NCI-H345 treated with DMSO at 0.1 percent for 48 hours (cell line): ENCODE data around the gene FKBP4.
"Not testable (repeated sequence)": the region's sequence is repeated elsewhere in the genome, so short reads cannot be mapped to it uniquely, and the experiment has no call there.

ENCODE experiments used
- DNase-seq: peaks from one replicate; lab custom pipeline; 2025; ENCODE audit not compliant: unreplicated experiment; lab: John Stamatoyannopoulos, UW

The FKBP4 gene, protein sequence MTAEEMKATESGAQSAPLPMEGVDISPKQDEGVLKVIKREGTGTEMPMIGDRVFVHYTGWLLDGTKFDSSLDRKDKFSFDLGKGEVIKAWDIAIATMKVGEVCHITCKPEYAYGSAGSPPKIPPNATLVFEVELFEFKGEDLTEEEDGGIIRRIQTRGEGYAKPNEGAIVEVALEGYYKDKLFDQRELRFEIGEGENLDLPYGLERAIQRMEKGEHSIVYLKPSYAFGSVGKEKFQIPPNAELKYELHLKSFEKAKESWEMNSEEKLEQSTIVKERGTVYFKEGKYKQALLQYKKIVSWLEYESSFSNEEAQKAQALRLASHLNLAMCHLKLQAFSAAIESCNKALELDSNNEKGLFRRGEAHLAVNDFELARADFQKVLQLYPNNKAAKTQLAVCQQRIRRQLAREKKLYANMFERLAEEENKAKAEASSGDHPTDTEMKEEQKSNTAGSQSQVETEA

DNA sequence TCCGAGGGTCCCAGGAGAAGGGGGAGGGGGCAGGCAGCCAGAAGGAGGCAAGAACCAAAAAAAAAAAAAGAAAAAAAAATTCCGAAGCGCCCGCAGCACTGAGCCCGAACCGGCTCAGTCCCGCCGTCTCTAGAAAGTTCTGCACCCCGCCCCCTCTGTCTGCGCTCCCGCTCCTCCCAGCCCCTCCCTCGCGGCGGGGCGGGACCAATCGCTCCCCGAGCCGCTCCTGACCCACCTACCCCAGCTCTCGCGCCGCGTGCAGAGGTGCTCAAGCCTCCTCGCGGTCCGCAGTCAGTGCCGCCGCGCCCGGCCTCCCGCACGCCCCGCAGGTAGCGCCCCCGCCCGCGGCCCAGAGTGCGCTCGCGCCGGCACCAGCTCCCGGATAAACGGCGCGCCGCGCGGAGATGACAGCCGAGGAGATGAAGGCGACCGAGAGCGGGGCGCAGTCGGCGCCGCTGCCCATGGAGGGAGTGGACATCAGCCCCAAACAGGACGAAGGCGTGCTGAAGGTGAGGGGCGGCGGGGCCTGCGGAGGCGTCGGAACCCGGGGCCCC is at the start of gene FKBP4:
Gene FKBP4, plus strand, starts transcription at position 235 of the 554 bp plus-strand sequence. Its CDS starts 170 bp downstream, at position 405.
- peak; percentile 61 for DNase-seq

DNA sequence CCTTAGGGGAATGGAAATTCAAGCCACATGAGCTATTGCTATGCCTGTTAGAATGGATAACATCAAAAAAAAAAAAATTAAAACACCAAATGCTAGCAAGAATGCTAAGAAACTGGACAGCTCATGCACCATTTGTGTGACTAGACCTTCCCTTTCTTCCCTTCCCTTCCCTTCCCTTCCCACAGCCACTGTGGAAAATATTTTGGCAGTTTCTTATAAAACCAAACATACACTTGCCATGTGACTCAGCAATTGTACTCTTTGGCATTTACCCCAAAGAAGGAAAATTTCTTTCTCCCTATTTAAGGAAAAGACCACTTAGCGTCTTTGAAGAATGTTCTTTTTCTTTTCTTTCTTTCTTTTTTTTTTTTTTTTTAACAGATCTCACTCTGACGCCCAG is 49.1 kb upstream of the FKBP4 start:
- no peak for DNase-seq

DNA sequence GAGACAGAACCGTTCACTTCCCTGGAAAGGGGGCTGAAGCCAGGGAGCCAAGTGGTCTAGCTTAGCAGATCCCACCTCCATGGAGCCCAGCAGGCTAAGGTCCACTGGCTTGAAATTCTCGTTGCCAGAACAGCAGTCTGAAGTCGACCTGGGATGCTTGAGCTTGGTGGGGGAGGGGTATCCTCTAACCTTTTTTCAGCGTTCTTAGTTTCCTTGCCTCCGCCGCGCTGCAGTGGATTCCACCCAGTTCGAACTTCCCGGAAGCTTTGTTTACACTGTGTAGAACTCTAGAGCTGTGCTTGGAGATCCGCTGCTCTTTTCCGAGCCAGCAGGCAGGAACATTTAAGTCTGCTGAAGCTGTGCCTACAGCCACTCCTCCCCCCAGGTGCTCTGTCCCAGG is 45.2 kb upstream of the FKBP4 start:
- no peak for DNase-seq

DNA sequence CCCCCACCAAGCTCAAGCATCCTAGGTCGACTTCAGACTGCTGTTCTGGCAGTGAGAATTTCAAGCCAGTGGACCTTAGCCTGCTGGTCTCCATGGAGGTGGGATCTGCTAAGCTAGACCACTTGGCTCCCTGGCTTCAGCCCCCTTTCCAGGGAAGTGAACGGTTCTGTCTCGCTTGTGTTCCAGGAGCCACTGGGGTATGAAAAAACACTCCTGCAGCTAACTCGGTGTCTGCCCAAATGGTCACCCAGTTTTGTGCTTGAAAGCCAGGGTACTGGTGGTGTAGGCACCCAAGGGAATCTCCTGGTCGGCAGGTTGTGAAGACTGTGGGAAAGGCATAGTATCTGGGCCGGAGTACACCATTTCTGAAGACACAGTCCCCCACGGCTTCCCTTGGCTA is 44.6 kb upstream of the FKBP4 start:
- no peak for DNase-seq

DNA sequence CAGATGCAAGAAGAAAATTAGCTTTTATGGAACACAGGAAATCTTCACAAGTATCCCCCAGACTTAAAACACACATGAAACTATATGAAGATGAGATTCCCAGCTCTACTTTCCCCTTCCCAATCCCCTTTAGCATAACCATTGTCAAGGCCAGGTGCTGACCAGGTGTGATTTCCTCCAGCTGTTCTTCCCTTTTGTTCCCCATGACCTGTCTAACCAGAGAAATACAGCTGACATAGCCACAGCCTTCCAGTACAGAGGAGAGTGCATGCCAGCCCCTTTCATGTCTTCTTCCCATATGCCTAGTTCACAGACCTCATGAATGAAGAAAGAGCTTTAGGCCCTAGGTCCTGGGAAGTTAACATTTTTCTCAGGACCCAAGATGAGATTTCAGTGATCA is 43.5 kb upstream of the FKBP4 start:
- no peak for DNase-seq

DNA sequence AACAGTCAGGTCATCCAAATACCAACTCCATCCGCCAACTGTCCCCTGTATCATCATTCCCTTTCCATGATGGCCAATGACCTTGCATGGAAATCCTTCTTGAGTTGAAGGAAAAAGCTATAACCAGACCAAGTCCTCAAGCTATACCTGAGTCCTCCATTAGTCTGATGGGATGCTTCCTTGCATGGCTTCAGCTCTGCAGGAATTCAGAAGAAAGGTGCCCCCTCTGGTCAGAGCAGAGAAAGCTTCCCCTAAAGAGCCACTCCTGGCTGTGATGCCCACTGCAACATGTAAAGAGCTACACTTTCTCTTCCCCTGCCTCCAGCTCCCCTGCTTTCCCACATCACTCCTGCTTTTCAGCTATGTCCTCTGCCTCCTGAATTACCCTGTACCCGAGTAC is 43.1 kb upstream of the FKBP4 start:
- no peak for DNase-seq

DNA sequence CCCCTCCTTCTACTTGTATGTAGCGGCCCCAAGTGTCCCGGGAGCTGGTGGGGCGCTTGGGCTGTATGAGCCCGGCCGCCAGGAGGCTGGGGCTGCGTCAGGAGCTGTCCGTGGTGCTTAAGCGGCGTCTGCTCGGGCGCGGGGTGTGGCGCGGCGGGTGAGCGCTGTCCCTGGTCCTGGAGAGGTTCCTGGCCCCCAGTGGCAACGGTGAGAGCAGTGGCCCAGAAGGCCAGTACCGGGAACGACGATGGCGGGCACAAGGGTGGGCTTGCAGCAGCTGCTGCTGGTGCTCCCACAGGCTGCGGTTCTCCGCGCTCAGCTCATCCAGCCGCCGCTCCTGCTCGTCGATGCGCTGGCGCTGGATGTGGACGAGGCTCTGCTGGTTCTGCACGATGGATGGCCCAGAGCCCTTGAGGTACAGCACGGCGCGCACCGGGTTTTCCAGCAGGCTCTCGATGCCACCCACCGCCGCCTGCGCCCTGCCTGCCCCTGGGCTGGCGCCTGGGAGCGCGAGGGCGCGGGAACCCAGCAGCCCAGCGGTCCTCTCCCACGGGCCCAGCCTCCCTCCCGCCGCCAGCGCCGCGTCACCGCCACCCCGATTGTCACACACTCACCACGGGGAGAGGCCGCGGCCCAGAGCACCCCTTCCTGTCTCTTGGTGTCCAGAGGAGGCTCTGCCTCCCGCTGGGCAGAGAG is 41.9 kb upstream of the FKBP4 start:
- no peak for DNase-seq

DNA sequence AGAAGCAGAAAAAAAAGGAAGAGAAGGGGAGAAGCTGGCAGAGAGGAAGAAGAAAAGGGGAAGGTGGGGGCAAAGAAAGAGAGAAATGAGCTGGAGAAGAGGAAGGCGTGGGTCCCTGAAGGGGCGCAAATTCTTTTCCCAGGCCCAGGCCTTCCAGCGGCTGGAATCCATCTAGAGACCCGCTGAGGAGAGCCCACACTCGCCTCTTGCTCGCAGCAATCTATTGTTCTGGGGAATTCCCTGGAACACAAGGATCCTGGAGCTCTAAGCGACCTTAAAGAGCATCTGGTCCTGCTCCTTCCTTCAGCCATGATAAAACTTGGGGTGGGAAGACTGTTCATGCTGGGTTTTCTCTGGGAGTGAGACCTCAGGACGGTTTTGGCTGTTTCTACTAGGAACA is 41.2 kb upstream of the FKBP4 start:
- DNase-seq: no peak

DNA sequence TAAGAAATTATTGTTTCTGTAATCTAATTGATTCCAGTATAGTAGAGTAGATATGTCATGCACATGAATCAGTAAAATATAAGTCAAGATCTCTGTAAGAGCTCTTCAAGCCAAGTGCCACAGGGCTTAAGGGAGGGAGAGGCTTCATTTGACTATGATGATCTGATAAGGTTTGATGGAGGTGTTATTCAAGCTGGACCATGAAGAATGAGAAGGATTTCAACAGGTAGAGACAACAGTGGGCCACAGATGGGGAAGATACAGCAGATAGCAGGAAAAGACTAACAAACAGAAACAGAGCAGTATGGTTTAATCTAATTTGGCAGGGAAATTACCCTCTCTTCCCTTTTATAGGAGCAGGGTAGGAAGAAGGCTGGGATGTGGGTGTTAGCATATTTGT is 40.6 kb upstream of the FKBP4 start:
- DNase-seq: no peak

DNA sequence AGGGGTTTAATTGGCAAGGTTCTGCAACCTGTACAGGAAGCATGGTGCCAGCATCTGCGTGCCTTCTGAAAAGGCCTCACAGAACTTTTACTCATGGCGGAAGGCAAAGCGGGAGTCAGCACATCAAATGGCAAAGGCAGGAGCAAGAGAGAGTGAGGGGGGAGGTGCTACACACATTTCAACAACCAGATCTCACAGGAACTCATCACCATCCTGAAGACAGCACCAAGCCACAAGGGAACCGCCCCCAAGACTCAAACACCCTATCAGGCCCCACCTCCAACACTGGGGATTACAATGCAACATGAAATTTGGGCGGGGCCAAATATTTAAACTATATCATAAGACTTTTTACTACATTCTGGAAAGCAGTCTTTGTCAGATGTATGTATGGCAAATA is 38.0 kb upstream of the FKBP4 start:
- DNase-seq: no peak

DNA sequence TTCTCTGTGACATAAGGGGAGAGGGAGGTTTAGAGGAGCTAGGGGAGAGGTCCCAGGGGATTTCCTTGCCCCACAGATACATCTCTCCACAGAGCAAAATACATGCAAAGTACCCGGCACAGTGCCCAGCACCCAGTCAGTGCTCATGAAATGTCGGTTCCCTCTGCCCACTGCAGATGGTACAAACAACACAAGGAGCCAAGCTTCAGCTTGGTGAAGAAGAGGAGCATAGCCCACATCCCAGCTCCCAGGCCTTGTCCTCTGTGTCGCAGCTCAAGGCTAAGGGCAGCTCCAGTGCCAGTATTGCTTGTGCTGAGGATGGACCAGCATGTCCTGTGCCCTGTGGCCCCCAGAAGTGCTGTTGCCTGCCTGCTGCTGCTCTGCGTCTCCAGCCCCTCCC is 35.0 kb upstream of the FKBP4 start:
- DNase-seq: no peak

DNA sequence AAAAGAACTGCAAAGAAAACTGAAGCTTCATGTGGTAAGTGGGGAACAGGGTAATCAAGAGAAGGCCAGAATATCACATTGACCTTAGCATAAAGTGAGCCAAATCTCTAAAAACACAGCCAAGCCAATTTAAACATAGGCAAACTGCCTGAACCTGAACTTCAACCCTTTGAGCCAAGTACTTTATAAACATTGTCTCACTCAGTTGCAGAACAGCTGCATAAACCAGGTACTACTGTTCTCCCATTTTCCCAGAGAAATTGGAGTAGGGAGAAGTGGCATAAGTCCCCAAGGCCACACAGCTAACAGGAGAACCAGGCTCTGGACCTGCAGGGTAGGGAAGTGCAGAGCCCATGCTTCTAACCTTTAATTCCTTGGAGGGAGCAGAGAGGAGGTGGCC is 30.4 kb upstream of the FKBP4 start:
- DNase-seq: no peak

DNA sequence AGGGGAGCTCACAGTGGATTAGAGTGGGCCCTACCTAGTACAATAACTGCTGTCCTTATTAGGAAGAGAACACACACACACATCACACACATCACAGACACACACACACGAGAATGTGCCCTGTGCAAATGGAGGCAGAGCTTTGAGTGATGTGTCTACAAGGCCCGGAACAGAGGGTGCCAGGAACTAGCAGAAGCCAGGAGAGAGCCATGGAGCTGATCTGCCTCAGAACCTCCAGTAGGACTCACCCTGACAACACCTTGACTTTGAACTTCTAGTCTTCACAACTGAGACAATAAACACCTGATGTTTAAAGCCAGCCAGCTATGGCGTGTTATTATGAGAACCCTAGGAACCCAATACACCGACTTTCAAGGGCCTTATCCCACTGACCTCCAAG is 29.7 kb upstream of the FKBP4 start:
- DNase-seq: no peak

DNA sequence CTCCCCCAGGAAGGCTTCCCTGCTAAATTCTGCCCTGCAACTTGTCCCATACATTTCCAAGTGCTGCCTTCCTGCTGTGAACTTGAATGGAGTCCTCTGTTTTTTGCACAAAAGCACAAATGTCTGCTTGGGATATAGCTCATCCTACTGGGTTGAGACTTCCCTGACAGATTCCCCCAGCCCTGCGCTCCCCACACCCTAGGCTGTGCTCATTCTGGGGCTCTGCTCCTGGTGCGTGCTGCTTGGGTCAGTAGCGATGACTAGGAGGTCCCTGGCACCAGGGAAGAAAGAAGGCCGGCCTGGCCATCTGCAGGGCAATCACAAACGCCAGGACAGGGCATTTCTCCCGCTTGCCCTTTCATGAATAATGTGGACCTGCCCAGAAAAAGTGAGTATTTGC is 29.2 kb upstream of the FKBP4 start:
- DNase-seq: no peak

DNA sequence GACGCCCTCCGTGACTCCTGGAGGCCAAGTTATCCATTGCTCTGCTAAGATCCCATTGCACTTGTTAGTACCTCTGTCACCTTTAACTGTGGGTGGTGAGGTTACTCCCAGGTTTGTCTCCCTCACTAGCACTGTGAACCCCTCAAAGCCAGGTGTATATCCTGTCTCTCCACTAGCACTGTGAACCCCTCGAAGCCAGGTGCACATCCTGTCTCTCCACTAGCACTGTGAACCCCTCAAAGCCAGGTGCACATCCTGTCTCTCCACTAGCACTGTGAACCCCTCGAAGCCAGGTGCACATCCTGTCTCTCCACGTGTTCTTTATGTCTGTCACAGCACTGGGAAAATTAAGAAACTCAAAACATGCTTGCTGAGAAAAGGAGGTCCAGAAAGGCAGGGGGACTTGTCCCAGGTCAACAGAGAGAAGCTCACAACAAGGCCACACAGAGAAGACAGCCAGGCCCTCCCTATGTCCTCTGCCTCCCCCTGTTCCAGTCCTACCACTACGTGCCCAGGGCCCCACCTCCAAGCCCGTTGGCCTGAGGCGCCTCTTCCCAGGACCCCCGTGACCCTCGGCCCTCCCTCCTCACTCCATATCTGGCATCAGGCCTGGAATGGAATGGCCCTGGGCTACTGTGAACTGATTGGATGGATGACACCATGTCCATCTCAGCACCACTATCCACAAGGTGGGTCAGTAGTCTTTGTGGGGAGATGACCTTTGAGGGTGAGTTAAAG is 26.4 kb upstream of the FKBP4 start:
- DNase-seq: no peak

DNA sequence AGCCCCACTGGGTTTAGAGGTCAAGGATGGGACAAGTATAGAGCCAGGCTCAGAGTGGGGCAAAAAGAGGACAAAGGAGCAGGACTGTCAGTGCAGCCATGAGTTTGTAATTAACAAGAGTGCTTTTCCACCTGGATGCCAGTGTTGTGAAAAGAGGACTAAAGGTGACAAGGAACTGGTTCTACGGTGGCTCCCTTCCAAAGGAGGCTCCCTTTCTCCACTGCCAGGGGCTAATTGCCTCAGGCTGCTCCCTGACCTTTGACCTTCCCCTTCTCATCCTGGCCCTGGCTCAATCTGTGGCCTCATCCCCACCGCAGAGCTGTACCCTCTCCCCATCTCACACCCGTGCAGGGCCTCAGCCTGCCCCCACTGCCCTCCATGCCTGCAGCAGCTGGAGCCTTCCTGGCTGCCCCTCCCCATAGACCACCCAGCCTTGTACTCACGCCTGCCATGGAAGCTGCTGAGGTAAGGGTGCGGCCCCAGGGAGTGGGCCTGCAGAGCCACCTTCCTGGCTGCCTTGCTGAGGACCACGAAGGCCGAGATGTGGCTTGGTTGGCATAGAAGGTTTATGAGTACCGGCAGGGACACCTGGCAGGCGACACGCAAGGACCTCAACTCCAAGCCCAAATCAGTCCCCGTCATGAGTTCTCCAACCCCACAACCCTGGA is 24.8 kb upstream of the FKBP4 start:
- DNase-seq: no peak

DNA sequence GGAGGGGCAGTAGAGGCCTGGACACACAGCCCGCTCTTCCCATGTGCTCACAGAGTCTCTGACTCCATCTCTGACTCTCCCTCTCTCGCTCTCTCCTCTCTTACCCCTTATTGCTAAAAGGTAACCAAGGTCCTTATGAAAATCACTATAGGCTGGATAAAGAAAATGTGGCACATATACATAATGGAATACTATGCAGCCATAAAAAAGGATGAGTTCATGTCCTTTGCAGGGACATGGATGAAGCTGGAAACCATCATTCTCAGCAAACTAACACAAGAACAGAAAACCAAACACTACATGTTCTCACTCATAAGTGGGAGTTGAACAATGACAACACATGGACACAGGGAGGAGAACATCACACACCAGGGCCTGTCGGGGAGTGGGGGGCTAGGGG is 24.2 kb upstream of the FKBP4 start:
- not testable (repeated sequence) for DNase-seq

DNA sequence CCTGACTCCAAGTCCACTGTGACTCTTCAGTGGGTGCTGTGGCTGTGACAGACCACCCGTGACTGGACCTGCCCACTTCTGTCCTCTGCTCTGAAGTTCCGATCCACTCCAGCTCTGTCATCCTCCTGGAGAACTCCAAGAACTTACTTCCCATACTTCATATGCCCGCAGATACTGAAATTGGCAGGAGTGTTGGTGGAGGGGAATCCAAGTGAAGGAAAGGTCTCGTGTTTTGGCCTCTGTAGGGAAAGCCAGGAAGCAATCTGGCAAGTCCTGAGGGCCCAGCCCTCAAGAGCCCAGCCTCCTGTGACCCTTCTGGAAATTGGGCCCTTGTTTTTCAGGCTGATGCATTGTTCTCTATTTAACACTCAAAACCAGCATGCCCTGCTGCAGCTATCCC is 22.4 kb upstream of the FKBP4 start:
- DNase-seq: no peak

DNA sequence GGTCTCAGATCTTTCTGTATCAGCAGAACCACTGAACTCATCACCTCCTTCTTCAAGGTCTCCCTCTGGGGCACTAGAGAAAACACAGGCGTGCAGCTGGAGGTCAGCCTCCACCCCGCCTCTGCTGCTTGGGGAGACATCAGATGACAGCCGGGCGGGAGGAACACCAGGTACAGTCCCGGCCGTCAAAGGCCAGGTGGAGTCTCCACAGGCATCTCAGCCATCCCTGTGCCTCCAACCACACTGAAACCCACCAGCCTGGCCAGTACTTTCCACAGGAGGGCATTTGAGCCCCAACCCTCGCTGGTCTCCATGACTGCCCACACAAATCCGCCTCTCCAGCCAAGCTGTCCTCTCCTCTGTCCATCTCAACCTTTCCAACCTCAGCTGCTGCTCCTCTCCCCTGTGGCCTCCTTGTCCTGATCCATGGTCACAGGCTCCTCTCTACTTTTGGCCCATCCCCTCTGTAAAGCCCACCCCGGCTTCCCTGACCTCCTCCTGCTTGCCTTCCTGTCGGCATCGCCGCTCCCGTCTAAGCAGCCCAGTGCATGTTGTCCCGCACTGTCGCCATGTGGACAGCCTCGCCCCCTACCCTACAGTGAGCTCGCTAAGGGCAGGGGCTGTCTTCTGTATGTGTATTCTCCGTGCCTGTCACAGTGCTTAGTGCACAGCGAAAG is 21.4 kb upstream of the FKBP4 start:
- DNase-seq: no peak

DNA sequence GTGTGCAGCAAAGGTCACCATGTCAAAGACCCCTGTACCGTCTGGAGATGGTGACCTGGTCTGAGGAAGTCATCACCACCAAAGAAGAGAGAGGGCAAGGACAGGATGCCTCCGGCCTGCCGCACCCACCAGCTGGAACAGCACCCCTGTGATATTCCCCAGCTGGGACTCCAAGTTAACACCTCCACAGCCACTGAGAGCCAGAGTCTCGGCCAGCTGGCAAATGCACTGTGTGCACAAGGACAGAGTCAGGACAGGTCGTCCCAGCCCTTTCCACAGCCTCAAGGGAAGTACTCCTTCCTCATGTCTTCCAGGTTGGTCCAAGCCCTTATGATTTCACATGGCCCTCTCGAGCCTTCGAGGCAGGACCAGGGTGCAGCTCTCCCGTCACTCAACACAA is 19.3 kb upstream of the FKBP4 start:
- DNase-seq: no peak
